ENCODE results near the gene PRAMEF26.
"Not testable (repeated sequence)": the region's sequence is repeated elsewhere in the genome, so short reads cannot be mapped to it uniquely, and the experiment has no call there.

The PRAMEF26 gene

DNA sequence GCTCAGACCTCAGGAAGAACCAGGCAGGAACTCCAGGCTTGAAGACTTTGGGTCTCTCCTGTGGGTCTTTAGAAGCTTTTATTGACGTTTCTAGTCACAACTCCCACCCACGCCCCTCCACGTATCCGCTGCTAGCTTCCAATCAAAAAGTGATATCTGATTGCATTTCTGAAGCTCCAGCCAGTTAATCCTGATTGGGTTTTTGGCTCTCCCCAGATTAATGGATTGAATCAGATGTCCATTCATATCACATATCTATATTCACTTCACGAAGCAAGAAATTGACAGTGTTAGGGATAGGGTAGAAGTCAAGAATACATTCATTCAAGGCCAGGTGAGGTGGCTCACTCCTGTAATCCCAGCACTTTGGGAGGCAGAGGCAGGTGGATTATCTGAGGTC is at the start of gene PRAMEF26:
TSS of gene PRAMEF26 (minus strand) at position 101 of the 400 bp plus-strand sequence. CDS start 2,914 bp downstream, outside the sequence.
- H3K27ac ChIP-seq, result not testable (repeated sequence)

DNA sequence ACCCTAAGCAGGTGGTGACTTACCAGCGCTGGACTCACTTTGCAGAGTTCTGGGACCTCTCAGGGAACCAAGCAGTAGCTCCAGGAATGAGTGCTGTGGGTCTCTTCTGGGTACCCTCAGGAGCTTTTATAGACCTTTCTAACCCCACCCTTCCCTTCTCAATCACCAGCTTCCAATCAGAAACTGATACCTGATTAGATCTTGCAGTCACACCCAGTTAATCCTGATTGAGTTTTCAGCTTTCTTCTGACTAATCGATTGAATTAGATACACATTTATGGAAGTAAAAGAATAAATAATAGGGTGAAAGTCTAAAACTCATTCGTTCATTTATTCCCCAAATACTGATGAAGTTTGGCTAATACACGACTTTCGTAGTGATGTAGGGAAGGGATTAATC is 45.5 kb upstream of the PRAMEF26 start, which contains the start of gene PRAMEF13:
TSS of gene PRAMEF13 (minus strand) at position 101 of the 400 bp plus-strand sequence. CDS start 1,820 bp downstream, outside the sequence.
- H3K27ac ChIP-seq, result not testable (repeated sequence)

DNA sequence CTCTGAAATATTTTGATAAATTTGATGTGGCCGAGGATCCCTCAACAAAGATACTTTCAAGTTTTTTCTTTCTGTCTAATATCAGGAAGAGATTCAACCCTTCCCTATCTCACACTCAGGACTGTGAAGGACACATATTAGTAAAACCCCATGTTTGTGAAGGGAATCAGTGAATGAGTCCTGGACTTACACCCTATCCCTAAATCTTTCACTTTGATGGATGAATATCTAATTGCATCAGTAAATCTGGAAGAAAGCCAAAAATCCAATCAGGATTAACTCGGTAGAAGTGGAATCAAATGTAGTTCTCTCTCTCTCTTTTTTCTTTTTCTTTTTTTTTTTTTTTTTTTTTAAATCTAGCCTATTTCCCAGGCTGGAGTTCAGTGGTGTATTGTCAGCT is 15.7 kb upstream of the PRAMEF26 start, which contains the start of gene PRAMEF9:
TSS of gene PRAMEF9 (plus strand) at position 301 of the 400 bp plus-strand sequence. CDS start 3,433 bp downstream, outside the sequence.
- not testable (repeated sequence) for H3K27ac ChIP-seq

DNA sequence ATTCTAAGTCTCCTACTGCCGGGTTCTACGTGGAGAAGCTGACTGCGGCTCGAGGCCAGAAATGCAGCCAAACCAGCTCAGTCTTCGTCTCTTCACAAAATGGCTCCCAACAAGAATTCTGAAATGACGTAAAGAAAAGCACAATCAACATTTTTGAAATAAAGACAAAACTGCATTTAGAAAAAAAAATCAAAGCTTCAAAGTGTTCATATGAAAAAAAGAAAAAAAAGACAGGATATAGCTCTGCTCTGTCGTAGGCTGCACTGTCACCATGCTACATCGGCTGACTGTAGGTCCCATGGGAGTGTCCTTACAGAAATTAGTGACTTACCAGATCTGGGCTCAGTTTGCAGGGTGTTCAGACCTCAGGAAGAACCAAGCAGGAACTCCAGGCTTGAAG is 9.7 kb upstream of the PRAMEF26 start, which contains the start of gene HNRNPCL4:
TSS of gene HNRNPCL4 (minus strand) at position 101 of the 400 bp plus-strand sequence. CDS start 164 bp downstream, outside the sequence.
- not testable (repeated sequence) for H3K27ac ChIP-seq

DNA sequence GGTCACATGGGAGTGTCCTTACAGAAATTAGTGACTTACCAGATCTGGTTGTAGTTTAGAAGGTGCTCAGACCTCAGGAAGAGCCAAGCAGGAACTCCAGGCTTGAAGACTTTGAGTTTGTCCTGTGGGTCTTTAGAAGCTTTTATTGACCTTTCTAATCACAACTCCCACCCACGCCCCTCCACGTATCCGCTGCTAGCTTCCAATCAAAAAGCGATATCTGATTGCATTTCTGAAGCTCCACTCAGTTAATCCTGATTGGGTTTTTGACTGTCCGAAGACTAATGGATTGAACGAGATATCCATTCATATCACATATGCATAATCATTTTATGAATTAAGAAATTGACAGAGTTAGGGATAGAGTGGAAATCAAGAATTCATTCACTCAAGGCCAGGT is 39.1 kb downstream of the PRAMEF26 start, which contains the start of gene HNRNPCL2:
TSS of gene HNRNPCL2 (minus strand) at position 101 of the 400 bp plus-strand sequence. CDS start 454 bp downstream, outside the sequence.
- not testable (repeated sequence) for H3K27ac ChIP-seq
